C4-2B (cell line): Measurements from ENCODE around the gene NR6A1.

Experiments used
- ZFX ChIP-seq: fragments of 450-650 bp; IDR thresholded peaks from 2 replicates; pipeline ENCODE4 v1.6.1; 2017
- TF ChIP-seq, protein P1 (sequence below): fragments of 450-650 bp; conservative IDR thresholded peaks from 2 replicates; pipeline ENCODE4 v1.5.1; 2017; ENCODE audit warnings: mild to moderate bottlenecking

DNA sequence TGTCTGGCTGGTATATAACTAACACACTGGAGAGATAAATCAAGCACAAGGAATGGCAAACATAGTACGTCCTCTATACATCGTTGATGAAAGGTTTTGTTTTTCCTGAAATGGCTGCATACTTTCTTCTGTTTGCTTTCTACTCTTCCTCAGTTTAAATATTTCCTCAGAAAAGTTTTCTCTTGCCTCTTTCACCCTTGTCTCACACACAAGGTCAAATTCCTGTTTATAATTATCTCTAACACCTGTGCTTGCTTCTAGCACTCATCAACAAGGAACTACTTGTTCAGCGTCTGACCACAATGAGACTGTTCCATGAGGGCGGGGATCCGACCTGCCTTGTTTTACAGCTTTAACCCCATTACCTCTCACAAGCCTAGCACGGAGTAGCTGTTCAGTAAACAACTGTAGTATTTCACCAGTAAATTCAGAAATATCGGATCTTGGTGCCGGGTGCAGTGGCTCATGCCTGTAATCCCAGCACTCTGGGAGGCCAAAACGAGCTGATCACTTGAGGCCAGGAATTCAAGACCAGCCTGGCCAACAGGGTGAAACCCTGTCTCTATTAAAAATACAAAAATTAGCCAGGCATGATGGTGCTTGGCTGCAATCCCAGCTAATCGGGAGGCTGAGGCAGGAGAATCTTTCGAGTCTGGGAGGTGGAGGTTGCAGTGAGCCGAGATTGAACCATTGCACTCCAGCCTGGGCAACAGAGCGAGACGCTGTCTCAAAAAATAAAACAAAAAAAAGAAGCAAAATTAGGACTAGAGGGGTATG is 37.0 kb downstream of the NR6A1 start:
- TF ChIP-seq, protein P1, sequence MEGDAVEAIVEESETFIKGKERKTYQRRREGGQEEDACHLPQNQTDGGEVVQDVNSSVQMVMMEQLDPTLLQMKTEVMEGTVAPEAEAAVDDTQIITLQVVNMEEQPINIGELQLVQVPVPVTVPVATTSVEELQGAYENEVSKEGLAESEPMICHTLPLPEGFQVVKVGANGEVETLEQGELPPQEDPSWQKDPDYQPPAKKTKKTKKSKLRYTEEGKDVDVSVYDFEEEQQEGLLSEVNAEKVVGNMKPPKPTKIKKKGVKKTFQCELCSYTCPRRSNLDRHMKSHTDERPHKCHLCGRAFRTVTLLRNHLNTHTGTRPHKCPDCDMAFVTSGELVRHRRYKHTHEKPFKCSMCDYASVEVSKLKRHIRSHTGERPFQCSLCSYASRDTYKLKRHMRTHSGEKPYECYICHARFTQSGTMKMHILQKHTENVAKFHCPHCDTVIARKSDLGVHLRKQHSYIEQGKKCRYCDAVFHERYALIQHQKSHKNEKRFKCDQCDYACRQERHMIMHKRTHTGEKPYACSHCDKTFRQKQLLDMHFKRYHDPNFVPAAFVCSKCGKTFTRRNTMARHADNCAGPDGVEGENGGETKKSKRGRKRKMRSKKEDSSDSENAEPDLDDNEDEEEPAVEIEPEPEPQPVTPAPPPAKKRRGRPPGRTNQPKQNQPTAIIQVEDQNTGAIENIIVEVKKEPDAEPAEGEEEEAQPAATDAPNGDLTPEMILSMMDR = no peak
- no peak for TF ChIP-seq ZFX
